DND-41 (cell line): Measurements from ENCODE around the gene MRPL30.

Source experiments
- CTCF ChIP-seq: IDR thresholded peaks from 2 replicates; pipeline ENCODE4 v1.5.1; 2012; ENCODE audit warnings: borderline replicate concordance, low read length, moderate library complexity, mild to moderate bottlenecking; ENCODE audit not compliant: poor library complexity, severe bottlenecking; ENCODE audit errors: extremely low read depth
- EZH2 ChIP-seq: IDR thresholded peaks from 3 replicates; pipeline ENCODE4 v1.6.1; 2012; ENCODE audit warnings: borderline replicate concordance, low read depth, mild to moderate bottlenecking, moderate library complexity, low read length, inconsistent platforms; ENCODE audit not compliant: severe bottlenecking

DNA sequence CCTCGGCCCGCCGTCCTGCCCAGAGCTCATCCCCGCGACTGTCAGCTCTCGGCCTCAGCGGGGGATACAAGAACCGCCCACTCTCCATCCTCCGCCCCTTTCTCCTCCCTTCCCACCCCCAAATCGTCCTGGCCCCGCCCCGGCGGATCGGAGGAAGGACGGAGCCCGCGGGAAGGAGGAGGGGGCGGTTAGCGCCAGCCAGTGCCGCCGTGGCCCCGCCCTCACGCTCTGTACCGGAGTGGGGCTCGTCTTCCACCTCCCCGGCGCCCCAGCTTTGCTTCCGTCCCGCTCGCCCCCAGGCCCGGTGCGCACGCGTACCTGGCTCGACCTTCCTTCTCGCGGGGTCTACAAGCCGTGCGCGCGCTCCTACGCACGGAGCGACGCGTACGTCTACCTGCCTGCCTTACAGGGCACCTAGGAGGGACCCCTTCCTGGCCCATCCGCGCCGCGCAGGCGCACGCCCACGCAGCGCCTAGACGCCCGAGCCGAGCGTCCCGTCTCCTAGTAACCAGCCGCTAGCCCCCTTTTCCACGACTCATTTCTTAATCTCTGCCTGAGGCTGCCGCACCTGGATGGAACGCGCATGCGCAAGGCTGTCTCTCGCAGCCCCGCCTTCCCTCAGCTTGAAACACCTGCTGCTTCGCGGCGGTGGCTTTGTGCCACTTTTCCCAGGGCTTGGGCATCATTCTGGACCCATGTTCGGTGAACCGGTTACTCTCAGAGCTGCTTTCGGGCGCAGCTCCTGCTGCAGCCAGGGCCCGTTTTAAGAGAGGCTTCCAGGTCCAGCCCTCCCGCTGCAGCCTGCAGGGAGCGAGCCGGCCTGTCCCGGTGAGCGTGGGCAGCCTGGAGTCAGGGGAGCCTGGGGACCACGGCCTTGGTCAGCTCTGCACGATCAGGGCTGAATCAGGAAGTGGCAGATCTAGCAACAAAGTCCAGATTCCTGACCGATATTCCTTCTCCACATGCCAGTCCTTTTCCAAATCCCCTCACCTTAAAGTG is 39.6 kb upstream of the MRPL30 start, which contains the start of gene C2orf15:
- TF ChIP-seq EZH2, result no peak
- no peak for TF ChIP-seq CTCF
